IMR-90 (cell line): Measurements from ENCODE around the gene CHDH. TPM values are rescaled to one million over a fixed set of nuclear protein-coding genes. Genes with fewer than 3 reads are reported as not detected.

Source experiments
- ATAC-seq: fragments of 200-7000 bp; cut with Tn5 transposase; 2 replicates; pipeline ENCODE4 v1.9.1; 2020; ENCODE audit warnings: low read depth, mild to moderate bottlenecking, moderate library complexity
- BruUV-seq: library from RNA; stranded (reverse); fragments of 400-500 nt; replicated peaks from 2 replicates; lab custom pipeline; 2021; lab: Mats Ljungman, UMichigan
- CTCF ChIA-PET: fragments of 300-600 bp; formaldehyde crosslinking; extraction: SDS; loops from one replicate; lab custom pipeline; 2021; ENCODE audit warnings: antibody characterized with exemption; lab: Yijun Ruan, JAX
- POLR2A ChIA-PET: fragments of 300-600 bp; sonication (Branson Sonifier 250); formaldehyde crosslinking; loops from one replicate; lab custom pipeline; 2022; ENCODE audit warnings: antibody characterized with exemption; ENCODE audit not compliant: unreplicated experiment; lab: Charles Lee
- DNase-seq: peaks from one replicate; pipeline ENCODE4 v3.0.0; 2013
- H2AFZ ChIP-seq: replicated peaks from 2 replicates; pipeline ENCODE3; 2013; ENCODE audit warnings: low read length, mild to moderate bottlenecking; ENCODE audit not compliant: poor library complexity
- H2AK5ac ChIP-seq: 2 replicates; pipeline ENCODE4 v1.6.1; 2013; ENCODE audit warnings: low read depth, low read length, inconsistent platforms
- H2AK9ac ChIP-seq: replicated peaks from 2 replicates; pipeline ENCODE3; 2013; ENCODE audit warnings: mild to moderate bottlenecking, low read depth, low read length, moderate library complexity; ENCODE audit not compliant: poor library complexity
- H2BK120ac ChIP-seq: 2 replicates; pipeline ENCODE4 v1.6.1; 2013; ENCODE audit warnings: low read depth, low read length, inconsistent platforms
- H2BK15ac ChIP-seq: 3 replicates; pipeline ENCODE4 v1.6.1; 2013; ENCODE audit warnings: low read depth, low read length, inconsistent platforms
- H2BK20ac ChIP-seq: 2 replicates; pipeline ENCODE4 v1.6.1; 2013; ENCODE audit warnings: low read depth, mild to moderate bottlenecking, inconsistent platforms, low read length, moderate library complexity
- H2BK5ac ChIP-seq: 2 replicates; pipeline ENCODE4 v1.6.1; 2013; ENCODE audit warnings: mild to moderate bottlenecking, low read depth, low read length, inconsistent platforms; ENCODE audit not compliant: poor library complexity, severe bottlenecking
- H3K14ac ChIP-seq: replicated peaks from 2 replicates; pipeline ENCODE4 v1.6.1; 2013; ENCODE audit warnings: low read depth, low read length, inconsistent platforms
- H3K18ac ChIP-seq: 2 replicates; pipeline ENCODE4 v1.6.1; 2013; ENCODE audit warnings: low read depth, low read length, control low read depth
- H3K23ac ChIP-seq: 2 replicates; pipeline ENCODE4 v1.6.1; 2013; ENCODE audit warnings: low read depth, low read length, inconsistent platforms
- H3K27ac ChIP-seq: 2 replicates; pipeline ENCODE4 v1.5.1; 2013; ENCODE audit warnings: mild to moderate bottlenecking, control low read depth, low read length; ENCODE audit not compliant: insufficient read depth
- H3K27me3 ChIP-seq: 2 replicates; pipeline ENCODE4 v1.6.1; 2013; ENCODE audit warnings: low read length; ENCODE audit not compliant: control insufficient read depth, insufficient read depth
- H3K36me3 ChIP-seq: 2 replicates; pipeline ENCODE4 v1.6.1; 2013; ENCODE audit warnings: low read length, mixed read lengths; ENCODE audit not compliant: control insufficient read depth, insufficient read depth
- H3K4ac ChIP-seq: 2 replicates; pipeline ENCODE4 v1.6.1; 2013; ENCODE audit warnings: low read depth, low read length, inconsistent platforms
- H3K4me1 ChIP-seq: 2 replicates; pipeline ENCODE4 v1.6.1; 2013; ENCODE audit warnings: low read length, mixed read lengths; ENCODE audit not compliant: control insufficient read depth, insufficient read depth
- H3K4me2 ChIP-seq: 2 replicates; pipeline ENCODE4 v1.6.1; 2013; ENCODE audit warnings: low read depth, mild to moderate bottlenecking, control low read depth, low read length, moderate library complexity
- H3K4me3 ChIP-seq: 2 replicates; pipeline ENCODE4 v1.5.1; 2013; ENCODE audit warnings: low read depth, mild to moderate bottlenecking, control low read depth, low read length, moderate library complexity; ENCODE audit not compliant: insufficient read depth
- H3K56ac ChIP-seq: 2 replicates; pipeline ENCODE4 v1.6.1; 2013; ENCODE audit warnings: low read length, inconsistent platforms; ENCODE audit not compliant: insufficient read depth; ENCODE audit errors: extremely low read depth
- H3K79me1 ChIP-seq, 2 experiments: 2 replicates each; pipeline ENCODE4 v1.6.1; 2013; ENCODE audit warnings: low read length in 2 of 2, inconsistent platforms in 1 of 2, low read depth in 1 of 2
- H3K9ac ChIP-seq: 2 replicates; pipeline ENCODE4 v1.6.1; 2013; ENCODE audit warnings: low read depth, low read length, control low read depth
- H3K9me1 ChIP-seq: 2 replicates; pipeline ENCODE4 v1.6.1; 2013; ENCODE audit warnings: low read length, inconsistent platforms; ENCODE audit not compliant: insufficient read depth
- H3K9me3 ChIP-seq: 2 replicates; pipeline ENCODE4 v1.6.1; 2013; ENCODE audit warnings: low read length; ENCODE audit not compliant: control insufficient read depth, insufficient read depth
- H4K20me1 ChIP-seq: 2 replicates; pipeline ENCODE4 v1.6.1; 2013; ENCODE audit warnings: low read length, inconsistent platforms; ENCODE audit not compliant: insufficient read depth
- H4K5ac ChIP-seq: 2 replicates; pipeline ENCODE4 v1.6.1; 2013; ENCODE audit warnings: mild to moderate bottlenecking, low read depth, low read length, control low read depth
- H4K8ac ChIP-seq, 2 experiments: 2 replicates each; pipeline ENCODE4 v1.6.1; 2013; ENCODE audit warnings: low read depth in 2 of 2, low read length in 2 of 2, control low read depth in 1 of 2, inconsistent platforms in 1 of 2
- H4K91ac ChIP-seq: 2 replicates; pipeline ENCODE4 v1.6.1; 2013; ENCODE audit warnings: low read depth, low read length, inconsistent platforms; ENCODE audit not compliant: insufficient read depth
- CTCF ChIP-seq: conservative IDR thresholded peaks from 2 replicates; pipeline ENCODE4 v1.5.1; 2012; ENCODE audit warnings: mild to moderate bottlenecking, low read depth, low read length, improper control_type of control experiment
- MAFK ChIP-seq: IDR thresholded peaks from 2 replicates; pipeline ENCODE4 v1.6.1; 2012; ENCODE audit warnings: low read depth, low read length, improper control_type of control experiment
- MXI1 ChIP-seq: IDR thresholded peaks from 2 replicates; pipeline ENCODE4 v1.6.1; 2012; ENCODE audit warnings: low read depth, mild to moderate bottlenecking, low read length, moderate library complexity, borderline replicate concordance
- POLR2A ChIP-seq: IDR thresholded peaks from 2 replicates; pipeline ENCODE4 v1.6.1; 2012; ENCODE audit warnings: mild to moderate bottlenecking, low read depth, low read length
- USF2 ChIP-seq: fragments of 150-350 bp; IDR thresholded peaks from 2 replicates; pipeline ENCODE4 v1.6.1; 2017; ENCODE audit warnings: mild to moderate bottlenecking, antibody characterized with exemption, low read length, low read depth
- WGBS, 2 experiments: methylation state at CpG; one replicate each; pipeline versions ENCODE4 v1.1.5 to v1.1.7; 2013; ENCODE audit warnings: missing lambda C conversion rate in 2 of 2; ENCODE audit not compliant: insufficient read length in 1 of 2; ENCODE audit errors: extremely low coverage in 2 of 2; 5-methylcytosine and 5-hydroxymethylcytosine counted together
- dilution Hi-C: fragments of 300-500 bp; cut with HindIII; formaldehyde crosslinking; loops from one replicate; pipeline ENCODE4 v1.14.3; 2018; ENCODE audit warnings: low sequenced_read_pairs; ENCODE audit not compliant: unreplicated experiment
- in situ Hi-C: fragments of 300-500 bp; cut with MboI; formaldehyde crosslinking; loops from 3 replicates; pipeline ENCODE4 v1.14.3; 2019; ENCODE audit warnings: low sequenced_read_pairs, inconsistent platforms, mixed read lengths
- intact Hi-C: fragments of 100-400 bp; cut with micrococcal nuclease; formaldehyde crosslinking; loops from 2 replicates; pipeline ENCODE4 v1.10.0; 2022
- polyA plus RNA-seq, 3 experiments: library from polyadenylated mRNA; depleted of rRNA; stranded (reverse); fragments of >200 nt; gene quantifications; 2 replicates each; pipeline ENCODE4 v1.2.3, GENCODE V29; 2012; ENCODE audit warnings: low replicate concordance in 1 of 3
- total RNA-seq: library from RNA; depleted of rRNA; stranded (reverse); fragments of >200 nt; gene quantifications from 2 replicates; pipeline ENCODE4 v1.2.3, GENCODE V29; 2012

CHDH gene
- total and polyA plus RNA-seq, 2 of the 4 experiments (the other 2 are of a cell fraction): under 0.01 to 0.19 TPM

GRCh38 chr3:53823956-53824657 lies 22.1 kb downstream of the CHDH start:
- H2AK5ac ChIP-seq: no peak overlapping the region
- no peak overlapping the region for H2BK5ac ChIP-seq
- H3K36me3 ChIP-seq: no peaks in the 10 kb centered on the region
- ChIA-PET POLR2A (no interaction called here), CTCF (no interaction called here)
- in situ Hi-C loops: no loop called here
- H3K9me1 ChIP-seq: no peaks in the 10 kb centered on the region
- H3K4me1 ChIP-seq: no peaks in the 10 kb centered on the region
- H3K4me2 ChIP-seq: no peak overlapping the region
- no peak overlapping the region for H3K4me3 ChIP-seq
- H2AFZ ChIP-seq: no peak overlapping the region
- H3K79me1 ChIP-seq: no peaks in the 10 kb centered on the region
- TF ChIP-seq MXI1 (no peak), CTCF (no peak), POLR2A (no peak), USF2 (no peak), MAFK (no peak)
- no peak overlapping the region for H2BK15ac ChIP-seq
- no CpG with 5 or more reads among the region's 10 CpGs for WGBS, 2 experiments
- dilution Hi-C loops: no loop called here
- H3K14ac ChIP-seq: no peak overlapping the region
- ATAC-seq (no peak), DNase-seq (no peak)
- no peaks in the 10 kb centered on the region; the same call in 1 of the 2 replicates for H3K27me3 ChIP-seq
- H3K56ac ChIP-seq: no peak overlapping the region
- H2BK120ac ChIP-seq: no peak overlapping the region
- H4K5ac ChIP-seq: no peak overlapping the region
- no peak overlapping the region for H3K4ac ChIP-seq
- H4K91ac ChIP-seq: no peak overlapping the region
- H3K27ac ChIP-seq: no peak overlapping the region
- no peak overlapping the region for H2AK9ac ChIP-seq
- BruUV-seq: no TSS peak
- H3K9me3 ChIP-seq: no peaks in the 10 kb centered on the region
- no peak overlapping the region for H3K23ac ChIP-seq
- no peaks in the 10 kb centered on the region for H4K20me1 ChIP-seq
- H4K8ac ChIP-seq: no peak overlapping the region
- no peak overlapping the region for H3K9ac ChIP-seq
- intact Hi-C loops: no loop called here
- H2BK20ac ChIP-seq: no peak overlapping the region
- no peak overlapping the region for H3K18ac ChIP-seq
